HS-27A (cell line): ENCODE results near the gene ADGRV1.

Experiments
- DNase-seq: peaks from one replicate; pipeline ENCODE4 v3.0.0-alpha.2; 2012; ENCODE audit warnings: low read depth, missing footprints

Gene ADGRV1

DNA sequence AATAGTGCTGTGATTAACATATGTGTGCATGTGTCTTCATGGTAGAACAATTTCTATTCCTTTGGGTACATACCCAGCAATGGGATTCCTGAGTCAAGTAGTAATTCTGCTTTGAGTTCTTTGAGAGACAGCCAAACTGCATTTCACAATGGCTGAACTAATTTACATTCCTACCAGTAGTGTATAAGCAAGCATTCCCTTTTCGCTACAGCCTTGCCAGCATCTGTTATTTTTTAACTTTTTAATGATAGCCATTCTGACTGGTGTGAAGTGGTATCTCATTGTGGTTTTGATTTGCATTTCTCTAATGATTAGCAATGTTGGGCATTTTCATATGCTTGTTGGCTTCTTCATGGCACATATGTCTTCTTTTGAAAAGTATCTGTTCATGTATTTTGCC, 516.0 kb downstream of the ADGRV1 start:
- DNase-seq = no peak

DNA sequence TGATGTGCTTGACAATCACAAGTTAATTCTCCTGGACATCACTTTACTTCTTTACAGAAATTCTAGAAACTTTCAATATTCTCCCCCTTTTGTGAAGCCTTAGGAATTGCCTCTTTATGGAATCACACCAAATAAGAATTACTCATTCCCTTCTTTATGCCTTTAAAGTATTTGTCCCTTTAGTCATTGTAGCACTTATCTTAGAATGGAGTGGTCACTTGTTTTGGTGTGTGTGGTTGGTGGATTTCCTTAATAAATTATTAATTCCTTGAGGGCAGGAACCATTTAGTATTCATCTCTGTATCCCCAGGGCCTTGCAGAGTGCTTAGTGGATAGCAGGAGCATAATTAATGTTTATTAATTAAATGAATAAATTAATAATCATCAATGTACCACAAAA, 517.5 kb downstream of the ADGRV1 start:
- no peak for DNase-seq

DNA sequence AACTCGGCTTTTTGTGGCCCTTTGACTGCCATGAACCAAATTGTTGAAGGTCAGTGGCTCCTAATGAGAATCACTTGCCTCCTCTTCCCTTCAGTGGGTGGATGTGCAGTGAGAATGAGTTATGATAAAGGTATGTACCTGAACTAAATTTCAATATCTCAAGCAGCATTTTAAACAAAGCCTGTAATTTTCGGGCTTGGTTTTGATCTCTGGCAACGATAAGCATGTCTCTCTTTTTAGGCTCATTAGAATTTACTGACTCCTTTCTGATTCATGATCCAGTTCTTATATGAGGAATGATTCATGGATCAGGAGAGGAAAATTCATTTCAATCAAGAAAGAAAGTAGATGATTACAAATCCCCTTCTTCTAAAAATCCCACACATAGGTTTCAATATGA, 519.0 kb downstream of the ADGRV1 start:
- DNase-seq = no peak

DNA sequence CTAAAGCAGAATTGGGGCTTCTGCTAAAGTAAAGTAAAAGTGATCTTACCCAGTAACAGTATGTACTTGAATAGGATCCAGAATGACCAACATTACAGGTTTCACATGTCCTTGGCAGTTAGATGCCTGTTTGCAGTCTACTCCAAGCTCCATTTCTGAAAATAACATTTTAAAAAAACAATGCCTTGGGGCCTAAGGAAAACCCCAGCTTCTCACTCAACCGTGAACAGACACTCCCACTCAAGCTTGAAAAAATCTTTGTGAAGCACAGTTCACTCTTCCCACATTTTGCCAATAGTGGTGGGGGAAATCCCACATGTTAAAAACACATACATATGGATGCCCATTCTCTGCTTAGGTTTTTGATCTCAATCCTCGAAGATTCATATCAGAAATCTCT, 520.4 kb downstream of the ADGRV1 start:
- no peak for DNase-seq

DNA sequence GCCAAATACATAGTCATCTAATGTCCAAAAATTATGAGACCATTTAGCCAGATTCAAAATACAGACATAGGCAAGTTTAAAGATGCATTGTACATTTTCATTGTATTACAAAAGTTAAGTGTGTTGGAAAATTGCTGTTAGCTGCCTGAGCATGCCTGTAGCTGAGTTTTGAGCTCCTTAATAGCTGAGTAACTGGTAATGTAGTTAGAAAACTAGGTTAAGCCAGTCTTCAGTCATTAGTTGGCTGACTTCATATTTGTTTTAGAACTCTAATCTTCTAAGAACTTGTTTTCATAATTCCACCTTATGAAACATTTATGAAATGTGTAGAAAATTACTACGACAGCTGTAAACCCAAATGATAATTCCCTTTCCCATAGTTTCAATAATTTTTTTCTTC, 531.2 kb downstream of the ADGRV1 start:
- DNase-seq = no peak

DNA sequence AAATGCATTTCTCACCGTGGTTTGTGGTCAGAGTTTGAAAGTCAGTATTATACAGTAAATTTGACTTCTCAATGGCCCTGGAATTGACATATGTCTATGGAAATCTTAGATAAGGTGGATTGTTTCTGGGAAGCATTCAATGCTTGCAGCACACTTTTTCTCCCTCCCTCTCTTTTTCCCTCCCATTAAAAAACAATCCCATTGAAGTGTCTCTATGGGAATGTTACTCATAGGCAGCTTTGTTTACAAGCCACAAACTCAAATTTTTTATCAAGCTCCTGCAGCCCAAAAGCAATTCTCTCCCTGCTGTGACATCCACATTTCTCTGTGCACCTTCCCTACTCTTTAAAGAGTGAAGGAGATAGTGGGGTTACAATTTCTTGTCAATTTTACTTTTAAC, 532.4 kb downstream of the ADGRV1 start:
- DNase-seq = no peak

DNA sequence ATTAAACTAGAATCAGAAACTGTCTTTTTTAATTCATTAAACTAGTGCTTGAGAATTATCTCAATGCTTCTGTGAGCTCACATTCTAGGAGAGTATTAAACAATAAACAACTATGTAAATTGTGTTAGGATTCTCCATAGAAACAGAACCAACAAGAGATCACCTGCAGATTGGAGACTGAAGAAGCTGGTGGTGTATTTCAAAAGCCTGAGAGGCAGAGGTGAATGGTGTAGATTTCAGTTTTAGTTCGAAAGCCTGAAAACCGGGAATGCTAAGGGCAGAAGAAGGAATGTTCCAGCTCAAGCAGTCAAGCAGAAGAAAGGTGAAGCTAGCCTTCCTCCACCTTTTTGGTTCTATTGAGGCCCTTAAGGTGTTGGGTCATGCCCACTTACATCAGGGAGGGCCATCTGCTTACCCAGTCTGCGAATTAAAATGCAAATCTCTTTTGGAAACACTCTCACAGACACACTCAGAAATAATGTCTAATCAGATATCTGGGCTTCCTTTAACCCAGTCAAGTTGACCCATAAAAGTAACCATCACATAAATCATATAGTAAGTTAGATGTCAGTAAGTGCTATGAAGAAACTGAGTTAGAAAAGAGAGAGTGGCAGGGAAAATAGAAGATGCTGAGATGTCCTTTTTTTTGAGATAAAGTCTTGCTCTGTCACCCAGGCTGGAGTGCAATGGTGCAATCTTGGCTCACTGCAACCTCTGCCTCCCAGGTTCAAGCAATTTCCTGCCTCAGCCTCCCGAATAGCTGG, 533.1 kb downstream of the ADGRV1 start:
- no peak for DNase-seq

DNA sequence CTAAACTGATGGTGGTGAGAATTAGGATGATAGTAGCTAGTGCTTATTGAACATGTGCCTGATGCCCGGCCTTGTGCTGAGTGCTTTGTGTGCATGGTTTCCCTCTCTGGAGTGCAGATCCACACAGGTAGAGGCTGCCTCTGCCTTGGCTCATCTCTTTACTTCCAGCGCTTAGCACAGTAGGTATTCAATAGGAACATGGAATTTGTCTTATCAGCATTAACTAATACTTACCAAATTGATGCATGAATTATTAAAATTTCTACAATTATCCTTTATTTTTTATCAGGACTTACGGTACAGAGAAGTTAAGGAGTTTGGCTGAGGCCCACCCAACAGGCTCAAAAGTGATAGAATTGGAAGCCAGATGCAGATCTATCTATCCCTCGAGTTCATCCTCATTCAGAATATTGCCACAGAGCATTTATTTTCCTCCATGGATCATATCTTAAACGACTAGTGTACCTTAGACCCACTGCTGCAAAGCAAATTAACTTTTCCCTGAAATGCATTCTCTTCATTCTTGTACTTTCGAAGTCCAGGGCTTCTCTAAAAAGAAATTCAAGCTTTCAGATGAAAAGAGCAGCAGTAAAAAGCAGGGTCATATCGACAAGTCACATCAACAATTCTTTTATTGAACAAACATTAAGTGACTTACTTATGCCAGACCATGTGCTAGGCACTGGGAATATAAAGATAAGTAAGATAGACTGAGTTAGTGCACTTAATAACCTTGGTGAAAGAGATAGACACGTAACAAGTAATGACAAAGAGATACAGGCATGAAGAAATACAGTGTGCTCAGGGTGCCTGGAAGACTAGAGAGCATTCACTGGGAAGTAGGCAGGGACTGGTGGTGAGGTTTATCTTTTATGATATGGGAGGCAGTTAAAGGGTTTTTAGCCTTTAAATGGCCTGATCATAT, 534.5 kb downstream of the ADGRV1 start:
- no peak for DNase-seq

DNA sequence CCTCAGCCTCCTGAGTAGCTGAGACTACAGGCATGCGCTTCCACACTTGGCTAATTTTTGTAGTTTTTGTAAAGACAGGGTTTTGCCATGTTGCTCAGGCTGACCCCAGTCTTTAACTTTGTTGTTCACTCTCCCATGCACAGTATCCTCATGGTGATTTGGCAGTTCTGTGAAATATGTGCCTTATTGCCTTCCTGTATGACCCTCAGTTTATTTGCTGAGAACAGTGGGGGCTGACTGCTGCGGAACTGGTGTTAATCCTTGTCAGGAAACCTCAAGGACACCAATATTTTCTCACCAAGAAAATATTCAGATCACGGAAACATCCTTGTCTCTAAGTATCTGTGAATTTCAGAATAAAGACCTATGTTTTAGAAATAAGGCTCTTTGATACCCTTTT, 536.7 kb downstream of the ADGRV1 start:
- no peak for DNase-seq

DNA sequence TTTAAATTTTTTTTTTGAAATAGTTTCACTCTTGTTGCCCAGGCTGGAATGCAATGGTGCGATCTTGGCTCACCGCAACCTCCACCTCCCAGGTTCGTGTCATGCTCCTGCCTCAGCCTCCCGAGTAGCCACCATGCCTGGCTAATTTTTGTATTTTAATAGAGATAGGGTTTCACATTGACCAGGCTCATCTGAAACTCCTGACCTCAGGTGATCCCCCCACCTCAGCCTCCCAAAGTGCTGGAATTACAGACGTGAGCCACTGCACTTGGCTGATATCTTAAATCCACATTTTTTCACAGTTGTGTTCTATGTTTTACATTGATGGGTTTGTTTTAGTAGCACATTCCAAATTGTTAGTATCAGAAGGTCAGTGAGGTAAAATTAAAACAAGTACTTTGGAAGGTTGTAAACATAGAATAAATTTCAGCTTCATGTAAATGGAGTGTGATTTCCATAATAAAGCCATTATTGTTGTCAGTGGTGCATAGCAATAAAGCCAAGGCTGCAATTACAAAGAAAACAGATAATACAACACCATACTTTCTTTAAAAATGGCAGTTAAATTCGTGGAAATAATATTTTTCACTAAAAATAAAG, 537.3 kb downstream of the ADGRV1 start:
- DNase-seq = no peak

DNA sequence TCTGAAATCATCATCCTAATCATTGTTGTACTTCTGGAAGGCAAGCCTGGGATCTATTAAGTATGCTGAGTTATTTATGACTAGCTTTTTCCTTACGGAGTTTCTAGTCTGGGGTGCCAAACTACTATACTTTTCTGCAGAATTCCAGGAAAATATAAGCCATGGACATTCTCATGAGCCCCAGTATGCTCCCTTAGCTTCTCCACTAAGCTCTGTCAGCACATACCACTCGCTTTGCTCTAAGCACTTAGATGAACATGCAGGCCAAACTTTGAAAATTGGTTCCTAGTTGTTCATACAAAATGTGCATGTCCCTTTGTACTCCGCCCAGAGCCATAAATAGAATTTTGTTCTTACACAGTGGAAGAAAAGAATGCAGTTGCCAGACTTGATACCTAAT, 539.9 kb downstream of the ADGRV1 start:
- no peak for DNase-seq

DNA sequence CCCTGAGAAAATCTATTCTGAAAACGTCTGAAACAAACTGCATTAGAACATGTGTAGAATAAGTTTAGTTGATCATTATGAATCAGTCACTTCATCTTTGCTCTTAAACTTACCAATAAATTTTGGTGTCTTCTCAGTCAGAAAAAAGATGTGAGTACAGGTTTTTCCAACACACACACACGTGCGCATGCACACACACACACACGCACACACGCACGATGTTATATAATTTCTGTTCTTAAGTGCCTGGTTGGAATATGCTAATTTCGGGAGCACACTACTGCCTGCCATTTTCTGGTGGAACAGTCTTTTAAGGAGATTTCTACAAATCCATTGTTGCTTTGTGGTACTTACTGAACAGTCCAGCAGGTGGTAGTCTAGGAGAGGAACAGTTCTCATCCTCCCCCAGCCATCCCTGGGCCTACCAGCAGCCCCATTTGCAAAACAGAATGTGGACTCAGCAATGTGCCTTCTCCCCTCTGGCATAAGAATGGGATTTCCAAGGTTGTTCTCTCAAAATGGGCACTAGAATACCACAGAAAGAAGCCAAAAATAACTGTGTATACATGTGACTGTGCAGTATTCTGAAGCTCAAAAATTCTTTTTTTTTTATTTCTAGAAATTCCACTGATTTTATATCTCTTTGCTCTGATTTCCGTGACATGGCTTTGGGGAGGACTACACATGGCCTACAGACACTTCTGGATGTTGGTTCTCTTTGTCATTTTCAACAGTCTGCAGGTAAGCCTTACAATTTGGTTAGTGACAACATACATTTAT, 543.2 kb downstream of the ADGRV1 start:
- no peak for DNase-seq

DNA sequence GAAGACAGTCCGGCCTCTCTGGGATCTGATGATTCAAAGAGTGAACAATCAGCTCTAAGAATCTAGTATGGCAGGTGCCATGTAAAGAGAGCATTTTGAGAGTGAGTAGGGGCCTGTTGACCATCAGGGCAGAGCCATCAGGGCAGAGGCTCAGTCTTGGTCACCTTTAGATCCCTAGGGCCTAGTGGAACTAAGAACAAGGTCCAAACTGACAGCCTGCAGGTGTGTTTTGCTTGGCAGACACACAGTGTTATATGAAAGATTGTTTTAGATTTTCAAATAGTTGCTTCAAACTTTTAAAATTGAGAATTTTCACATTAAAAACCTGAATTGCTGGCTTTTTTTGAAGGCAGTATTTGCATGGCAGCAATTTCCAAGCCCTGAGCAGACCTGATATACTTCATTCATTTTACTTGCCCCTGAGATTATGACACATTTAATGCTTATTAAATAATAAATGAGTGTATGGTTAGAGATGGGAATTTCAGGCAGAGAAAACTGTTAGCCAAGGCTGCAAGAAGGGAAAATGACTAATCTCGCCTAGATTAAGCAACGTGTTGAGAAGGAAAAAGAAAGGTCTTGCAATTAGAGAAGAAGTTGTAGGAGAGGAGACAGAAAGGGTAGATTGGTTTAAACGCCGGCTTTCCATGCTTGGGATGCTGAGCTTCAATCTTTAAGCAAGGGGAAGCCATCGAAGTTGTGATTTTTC, 544.9 kb downstream of the ADGRV1 start:
- DNase-seq = no peak

DNA sequence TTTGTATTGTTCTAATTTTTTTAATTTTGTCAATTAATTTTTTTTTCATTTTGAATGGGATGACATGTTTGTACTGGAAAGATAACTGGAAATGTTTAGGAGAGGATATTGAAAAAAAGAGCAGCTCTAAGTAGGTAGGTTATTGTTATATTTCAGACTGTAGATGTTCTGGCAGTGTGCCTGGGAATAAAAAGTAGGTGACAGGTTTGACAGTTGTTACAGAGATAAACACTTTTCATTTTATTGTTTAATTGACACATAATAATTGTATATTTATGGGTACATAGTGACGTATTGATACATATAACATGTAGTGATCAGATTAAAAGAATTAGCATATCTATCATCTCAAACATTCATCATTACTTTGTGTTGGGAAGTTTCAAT, 545.5 kb downstream of the ADGRV1 start:
- DNase-seq = no peak

DNA sequence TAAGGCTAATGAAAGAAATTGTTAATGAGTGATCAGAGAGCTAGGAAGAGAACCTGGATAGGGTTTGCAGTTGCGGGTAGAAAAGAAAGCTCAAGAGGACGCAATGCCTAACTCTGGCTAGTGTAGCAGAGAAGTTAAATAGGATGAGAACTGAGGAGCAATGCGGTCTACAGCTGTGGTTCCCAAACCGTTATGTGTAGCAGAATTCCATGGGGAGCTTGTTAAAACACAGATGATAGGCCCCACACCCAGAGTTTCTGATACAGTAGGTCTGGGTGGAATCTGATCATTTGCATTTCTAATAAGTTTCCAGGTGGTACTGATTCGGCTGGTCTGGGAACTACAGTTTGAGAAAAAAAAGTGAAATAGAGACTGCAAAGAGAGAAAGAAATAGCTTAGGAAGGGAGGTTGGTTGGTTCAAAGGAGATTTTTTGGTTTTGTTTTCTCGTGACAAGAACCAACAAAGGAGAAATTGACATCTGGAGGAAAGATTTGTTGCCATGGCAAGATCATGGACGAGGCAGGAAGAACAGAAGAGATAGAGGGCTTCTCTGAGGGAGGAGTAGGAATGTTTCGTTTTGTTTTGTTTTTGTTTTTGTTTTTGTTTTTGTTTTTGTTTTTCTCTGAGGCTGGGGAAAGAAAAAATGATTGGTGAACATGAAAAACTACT, 548.4 kb downstream of the ADGRV1 start:
- no peak for DNase-seq

DNA sequence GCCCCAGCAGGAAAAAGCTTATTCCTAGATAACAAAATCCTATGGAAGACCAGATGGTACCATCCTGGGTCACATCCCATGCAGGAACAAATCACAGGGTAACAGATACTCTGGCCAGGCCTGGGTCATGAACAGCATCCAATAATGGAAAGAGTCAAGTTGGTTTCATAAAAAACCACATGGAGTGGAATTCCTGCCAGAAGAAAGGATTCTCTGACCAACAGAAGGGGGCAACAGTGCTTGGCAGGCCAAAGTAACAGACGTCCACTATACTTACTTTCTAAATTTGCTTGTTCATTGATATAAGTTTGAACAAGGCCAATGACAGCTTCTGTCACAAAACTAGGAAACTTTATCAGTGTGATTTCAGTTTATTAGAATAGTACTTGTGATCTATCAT, 551.0 kb downstream of the ADGRV1 start:
- no peak for DNase-seq

DNA sequence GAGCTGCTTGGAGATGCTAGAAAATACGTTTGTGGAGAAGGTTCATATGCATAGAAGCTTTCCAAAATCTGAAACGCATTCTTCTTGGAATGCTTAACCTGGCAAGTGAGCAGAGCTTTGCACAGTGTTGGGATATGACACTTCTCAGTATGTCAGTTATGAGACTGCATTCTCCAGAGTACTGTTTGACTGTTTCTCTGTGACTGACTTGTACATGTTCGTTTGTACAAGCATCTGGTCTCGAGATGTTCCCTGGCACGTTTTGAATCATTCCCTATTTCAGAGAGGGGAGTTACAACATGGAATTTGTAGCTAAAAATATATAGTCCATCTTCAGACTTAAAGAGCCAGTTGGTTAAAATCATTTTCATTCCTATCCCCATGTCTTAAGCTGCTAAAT, 552.1 kb downstream of the ADGRV1 start:
- no peak for DNase-seq

DNA sequence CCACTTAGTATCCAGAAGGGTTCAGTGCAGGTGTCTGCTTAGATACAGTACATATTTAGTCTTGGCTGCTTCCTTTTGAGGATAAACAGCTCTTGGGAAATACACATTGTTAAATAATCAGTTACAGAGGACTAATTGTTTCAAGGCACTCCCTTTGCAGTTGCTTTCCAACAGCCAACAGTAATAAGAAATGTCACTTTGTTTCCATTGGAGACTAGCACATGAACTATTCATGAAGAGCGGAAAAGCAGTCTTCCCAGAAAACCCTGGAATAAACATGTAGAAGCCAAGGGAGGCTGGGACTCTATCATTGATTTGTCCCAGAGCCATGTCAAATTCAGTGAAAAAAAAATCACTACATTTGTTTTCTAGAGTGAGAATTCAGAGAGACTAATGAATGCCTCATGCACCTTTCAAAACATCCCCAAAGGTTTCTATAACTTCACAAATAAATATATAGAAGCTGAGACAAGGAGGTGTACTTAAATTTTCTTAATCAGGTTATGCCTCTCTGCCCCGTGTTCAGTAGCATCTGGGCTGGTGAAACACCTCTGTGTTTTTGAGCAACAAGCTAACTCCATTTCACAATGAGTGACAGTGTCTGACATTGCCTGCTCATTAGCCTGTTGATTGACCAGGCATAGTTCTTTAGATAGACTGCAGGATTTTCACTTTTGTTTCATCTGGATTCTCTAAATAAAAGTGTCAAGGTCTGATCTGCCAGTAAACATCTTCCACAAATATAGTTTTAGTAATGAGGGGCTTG, 553.1 kb downstream of the ADGRV1 start:
- no peak for DNase-seq

DNA sequence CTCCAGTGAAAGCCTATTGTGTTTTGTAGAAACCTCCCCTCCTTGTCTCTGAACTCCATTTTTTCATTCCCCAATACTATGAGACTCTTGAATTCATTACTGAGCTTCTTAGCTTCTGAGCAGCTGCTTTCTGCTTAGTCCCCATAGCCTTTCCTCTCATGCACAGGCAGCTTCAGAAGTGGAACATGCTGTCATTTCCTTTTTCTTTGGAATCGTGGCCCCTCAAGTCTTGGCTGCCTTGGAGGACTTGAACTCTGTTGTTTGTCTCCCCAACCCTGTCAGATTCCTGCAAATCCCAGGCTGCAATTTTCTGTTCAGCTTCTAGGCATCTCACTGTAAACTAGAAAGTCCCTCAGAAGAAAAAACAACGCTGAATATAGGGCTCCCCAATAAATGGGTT, 556.1 kb downstream of the ADGRV1 start:
- no peak for DNase-seq

DNA sequence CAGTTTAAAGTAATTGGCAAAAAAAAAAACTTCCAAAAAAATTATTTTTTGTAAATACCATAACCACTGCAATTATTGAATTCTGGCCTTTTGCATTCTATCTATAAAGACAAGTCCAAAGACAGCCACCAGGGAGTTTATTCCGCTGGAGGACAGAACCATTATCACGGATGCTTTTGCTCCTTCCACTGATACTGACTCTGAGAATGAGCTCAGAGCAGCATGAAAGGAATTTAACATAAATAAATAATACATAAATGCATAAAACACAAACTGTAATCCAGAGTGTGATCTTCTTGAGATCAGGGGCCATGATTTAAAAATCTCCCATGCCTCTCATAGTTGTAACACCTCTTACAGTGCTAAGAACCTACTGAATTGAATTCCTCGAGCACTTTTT, 559.8 kb downstream of the ADGRV1 start:
- no peak for DNase-seq
